Stimulated activated CD4-positive, alpha-beta T cell treated with anti-CD3 and anti-CD28 coated beads, Interleukin-1b, Interleukin-23, amount 100 ng/mL, for 4 hours (primary cell): Measurements from ENCODE around the gene MBNL3.

Experiments used
- DNase-seq, 2 donors: peaks; one replicate each; pipeline ENCODE4 v3.0.0-alpha.2; 2020; ENCODE audit warnings: low read depth in 2 of 2

MBNL3 gene

GRCh38 chrX:132414404-132414803 is 74.4 kb downstream of the MBNL3 start:
- no peak for DNase-seq

GRCh38 chrX:132413459-132413858 is 75.4 kb downstream of the MBNL3 start:
- no peak for DNase-seq

DNA sequence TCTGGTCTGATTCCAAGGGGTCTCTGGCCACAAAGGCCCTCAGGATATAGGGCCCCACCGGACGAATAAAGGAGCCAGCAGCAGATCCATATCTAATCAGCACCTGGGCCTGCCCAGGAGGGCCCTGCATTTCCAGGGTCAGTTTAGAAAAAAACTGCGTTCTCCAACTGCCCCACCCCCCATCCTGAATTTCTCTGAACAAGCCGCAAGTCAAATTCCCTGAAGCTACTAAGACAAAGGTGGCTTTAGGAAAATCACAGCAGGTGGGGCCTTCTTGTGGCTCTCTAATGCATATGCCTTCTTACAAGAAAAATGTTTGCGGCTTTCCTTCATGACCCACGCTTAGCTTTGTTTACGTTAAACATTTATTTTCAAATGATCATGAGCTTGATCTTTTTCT is 76.6 kb downstream of the MBNL3 start:
- DNase-seq: no peak

DNA sequence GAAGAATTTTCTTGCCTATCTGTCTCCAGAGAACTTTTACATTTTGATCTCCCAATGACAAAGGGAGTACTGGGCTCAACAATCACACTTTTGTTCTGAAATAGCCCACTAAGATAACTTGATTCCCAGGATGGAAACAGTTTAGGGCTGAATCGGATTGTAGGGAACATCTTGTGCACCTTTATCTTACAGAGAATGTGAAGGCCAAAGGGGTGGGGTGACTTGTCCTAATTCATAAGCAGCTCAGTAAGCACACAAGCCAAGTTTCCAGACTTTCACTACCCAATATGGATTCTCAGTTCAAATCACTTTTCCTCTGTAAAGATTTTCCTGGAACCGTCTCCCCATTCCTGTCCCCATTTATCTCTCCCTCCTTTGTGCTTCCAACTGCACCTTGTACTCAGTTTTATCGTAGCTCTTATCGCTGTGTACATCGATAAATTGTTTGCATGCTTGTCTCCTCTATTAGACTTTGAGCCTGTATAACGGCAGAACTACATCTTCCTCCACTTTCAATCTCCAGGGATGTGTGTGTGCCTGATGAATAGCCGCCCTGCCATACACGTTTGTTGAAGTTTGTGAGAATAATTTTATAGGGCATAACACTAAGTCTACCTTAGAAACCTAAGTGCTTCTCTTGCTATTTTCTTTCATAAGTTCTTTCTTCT is 77.4 kb downstream of the MBNL3 start:
- no peak for DNase-seq

DNA sequence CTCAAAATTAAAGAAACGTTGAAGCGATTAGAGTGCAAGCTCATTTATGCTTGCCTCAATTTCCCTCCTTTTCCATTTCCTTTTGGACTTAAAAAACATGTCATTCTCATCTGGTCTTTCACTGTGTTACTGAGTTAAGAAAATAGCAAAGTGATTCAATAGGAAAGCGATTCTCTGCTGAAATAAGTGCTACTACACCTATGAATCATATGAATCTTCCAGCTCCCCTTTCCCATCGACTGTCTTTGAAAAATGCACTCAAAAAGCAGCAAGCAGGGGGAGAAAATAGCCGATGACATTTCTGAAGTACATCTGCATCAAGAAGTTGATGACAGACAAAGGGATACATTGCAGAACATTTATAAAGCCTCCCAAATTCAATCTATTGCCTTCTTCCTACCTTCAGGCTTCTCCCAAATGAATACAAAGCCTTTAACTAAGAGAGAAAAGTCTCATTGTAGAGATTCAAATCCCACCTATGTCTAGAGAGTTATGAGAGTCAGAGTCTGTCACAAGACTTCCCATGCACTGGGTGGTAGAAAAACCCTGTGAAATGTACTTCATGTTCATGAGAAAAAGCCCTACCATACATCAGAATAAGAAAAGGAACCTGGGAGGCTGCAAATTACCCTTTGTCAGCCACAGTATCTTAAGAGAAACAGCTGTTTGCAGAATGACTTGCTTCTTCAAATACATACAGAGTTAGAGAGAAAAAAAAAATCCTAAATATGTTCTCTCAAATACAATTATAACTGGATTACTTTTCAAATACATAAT is 78.9 kb downstream of the MBNL3 start:
- DNase-seq: no peak

DNA sequence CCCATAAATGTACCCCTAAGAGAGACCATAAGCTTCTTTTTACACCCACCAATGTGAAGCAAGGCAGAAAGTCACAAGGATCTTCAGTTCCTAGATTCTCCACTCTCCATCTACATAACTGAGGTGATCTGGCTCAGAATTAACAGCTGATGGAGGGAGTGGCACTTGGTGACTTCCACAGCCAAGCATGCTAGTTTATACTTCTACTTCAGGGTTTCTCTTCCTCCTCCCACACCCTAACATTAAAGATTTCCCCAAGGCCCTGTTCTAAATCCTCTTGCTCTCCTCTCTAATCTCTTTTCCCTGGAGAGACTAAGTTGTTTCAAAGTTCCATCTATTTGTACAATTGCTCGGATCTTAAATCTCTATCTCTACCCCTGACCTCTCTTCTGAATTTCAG is 81.1 kb downstream of the MBNL3 start:
- no peak for DNase-seq

- no peak for DNase-seq
Observed at GRCh38 chrX:132406106-132406505, 82.7 kb downstream of the MBNL3 start.

DNA sequence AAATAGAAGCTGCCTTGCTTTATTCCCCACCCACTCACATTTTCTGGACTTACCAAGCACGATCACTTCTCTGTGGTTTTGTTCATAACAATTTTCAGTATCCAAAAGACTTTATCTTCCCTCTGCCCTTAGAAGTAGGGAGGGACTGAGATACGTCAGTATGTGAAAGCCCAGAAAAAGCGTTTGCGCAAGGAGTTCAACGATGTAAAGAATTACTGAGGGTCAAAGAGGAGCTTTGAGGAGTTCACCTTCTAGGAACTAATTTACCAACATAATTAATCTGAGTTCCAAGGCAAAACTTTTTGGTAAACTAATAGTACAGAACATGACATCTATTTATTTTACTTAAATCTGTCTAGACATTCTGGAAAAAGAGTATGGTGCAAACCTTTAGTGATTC is 84.6 kb downstream of the MBNL3 start:
- no peak for DNase-seq

DNA sequence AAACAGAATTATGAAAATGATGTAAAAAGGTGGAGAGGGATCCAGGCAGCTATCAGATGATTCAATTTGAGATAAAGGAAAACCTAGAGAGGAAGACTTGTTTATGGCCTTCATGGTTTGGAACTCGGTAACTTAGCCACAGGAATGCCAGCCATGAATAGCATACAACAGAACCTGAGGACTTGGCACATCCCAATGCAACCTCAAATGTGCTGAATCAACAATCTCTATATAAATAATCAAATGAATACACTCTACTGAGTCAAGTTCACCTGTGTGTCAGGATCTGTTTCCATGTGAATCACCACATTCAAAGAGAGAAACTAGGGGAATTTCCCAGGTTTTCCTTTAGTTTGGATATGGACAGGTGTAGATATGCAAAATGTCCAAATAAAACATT is 86.9 kb downstream of the MBNL3 start:
- DNase-seq: no peak

DNA sequence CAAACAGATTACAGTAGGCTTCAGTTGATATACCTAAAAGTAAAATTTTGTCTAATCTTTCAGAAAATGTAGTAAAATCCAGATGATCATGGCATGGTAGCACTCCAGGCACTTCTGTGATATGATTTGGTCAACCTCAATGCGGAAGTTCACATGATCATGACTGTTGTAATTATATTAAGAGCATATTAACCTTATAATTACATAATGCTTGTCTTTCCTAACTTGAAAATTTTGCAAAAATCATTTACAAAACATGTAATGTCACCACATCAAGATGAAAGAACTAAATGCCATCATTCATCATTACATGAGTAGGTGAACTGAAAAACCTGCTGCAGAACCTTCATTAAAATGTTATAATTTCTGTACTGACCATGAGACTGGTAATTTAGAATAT is 88.1 kb downstream of the MBNL3 start:
- no peak for DNase-seq

GRCh38 chrX:132395645-132396044 is 93.2 kb downstream of the MBNL3 start:
- no peak for DNase-seq

DNA sequence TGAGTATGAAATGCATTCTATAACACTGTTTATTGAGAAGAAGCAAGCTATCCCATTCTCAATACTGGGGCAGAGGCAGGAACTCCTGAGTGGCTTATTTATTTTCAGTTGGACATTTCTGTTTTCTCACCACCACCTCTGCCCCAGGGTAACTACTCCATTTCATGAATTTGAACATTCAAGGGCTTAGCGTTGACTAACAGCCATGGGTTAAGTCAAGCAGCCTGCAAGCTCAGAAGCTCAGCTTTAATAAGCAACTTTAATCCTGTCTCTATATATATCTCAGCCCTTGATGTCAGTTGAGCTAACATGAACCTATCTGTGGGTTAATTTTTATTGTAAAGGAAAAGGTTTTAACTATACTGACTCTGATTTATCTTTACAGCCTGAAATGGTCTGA is 93.8 kb downstream of the MBNL3 start:
- DNase-seq: no peak

GRCh38 chrX:132394591-132394990 is 94.2 kb downstream of the MBNL3 start:
- DNase-seq: no peak

GRCh38 chrX:132393992-132394391 is 94.8 kb downstream of the MBNL3 start:
- no peak for DNase-seq

DNA sequence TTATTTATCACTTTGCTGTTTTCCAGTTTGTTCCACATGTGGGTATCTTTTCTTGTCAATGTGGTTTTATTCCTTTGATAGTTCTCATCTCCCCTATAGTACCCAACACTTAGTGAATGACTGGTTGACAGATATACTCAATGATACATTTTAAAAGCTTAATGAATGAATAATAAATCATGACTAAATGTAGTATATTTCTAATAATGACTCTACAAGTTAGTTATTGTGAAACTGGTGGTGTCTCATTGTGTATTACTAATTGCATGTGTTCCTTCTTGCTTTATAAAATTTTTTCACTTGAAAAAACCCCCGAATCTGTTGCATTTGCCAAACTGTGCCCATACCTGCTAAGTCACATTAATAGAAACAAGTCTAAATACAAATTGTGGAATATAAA is 95.4 kb downstream of the MBNL3 start:
- no peak for DNase-seq

- no peak for DNase-seq
Observed at GRCh38 chrX:132393085-132393484, 95.8 kb downstream of the MBNL3 start.

DNA sequence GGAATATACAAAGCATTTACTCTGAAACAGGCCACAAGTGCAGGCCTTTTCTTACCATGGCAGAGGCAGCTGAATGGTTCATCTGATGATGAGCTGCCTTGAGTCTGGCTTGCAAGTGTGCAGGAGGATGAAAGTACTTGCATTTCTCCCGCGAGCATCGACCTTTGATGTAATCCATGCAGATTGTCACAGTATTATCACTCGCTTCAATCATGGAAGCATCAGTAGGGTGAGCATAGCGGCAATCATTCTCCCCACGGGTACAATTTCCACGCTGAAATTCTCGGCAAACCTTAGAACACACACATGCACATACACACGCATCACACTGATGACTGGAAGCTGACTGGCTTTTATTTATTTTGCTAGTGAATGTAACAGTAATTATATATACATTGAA is 98.0 kb downstream of the MBNL3 start:
- no peak for DNase-seq

GRCh38 chrX:132389480-132389879 is 99.4 kb downstream of the MBNL3 start:
- no peak for DNase-seq

- no peak for DNase-seq
Observed at GRCh38 chrX:132388371-132388770, 100.5 kb downstream of the MBNL3 start.

- DNase-seq: no peak
Observed at GRCh38 chrX:132384301-132384700, 104.5 kb downstream of the MBNL3 start.

- DNase-seq: no peak
Observed at GRCh38 chrX:132382068-132382467, 106.8 kb downstream of the MBNL3 start.

DNA sequence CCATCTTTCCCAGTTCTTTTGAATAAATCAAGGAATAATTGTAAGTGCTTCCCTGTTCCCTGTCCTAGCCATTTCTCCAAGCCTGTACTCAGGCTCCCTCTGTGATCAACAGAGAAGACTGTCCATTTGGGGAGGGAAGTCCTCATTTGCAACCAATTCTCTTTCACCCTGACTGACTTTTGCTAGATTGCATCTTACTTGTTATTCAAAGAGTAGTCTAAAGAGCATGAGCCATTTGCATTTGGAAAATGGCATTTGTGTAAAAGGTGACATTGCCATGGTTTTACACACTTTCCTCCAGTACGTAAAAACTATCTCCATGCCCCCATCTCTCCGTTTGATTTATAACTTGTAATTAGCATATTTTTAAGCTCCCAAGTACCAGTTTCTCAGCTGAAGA is 110.6 kb downstream of the MBNL3 start:
- DNase-seq: no peak

DNA sequence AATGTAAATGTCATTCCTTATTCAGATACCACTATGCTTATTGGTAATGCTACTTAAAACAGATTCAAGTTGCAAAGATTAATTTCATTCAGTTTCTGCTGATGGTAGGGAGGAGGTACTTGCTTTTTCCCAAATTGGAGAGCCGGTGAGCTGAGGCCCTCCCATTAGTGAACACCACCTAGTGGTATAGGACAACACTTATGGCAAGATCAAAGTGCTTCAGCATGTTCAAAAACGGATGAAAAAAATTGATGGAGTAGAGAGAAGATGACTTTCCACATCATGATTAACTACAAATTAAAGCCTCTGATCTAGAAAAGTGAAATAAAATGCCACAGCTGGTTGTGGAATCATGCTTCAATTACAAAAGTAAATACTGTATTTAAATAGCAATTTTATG is 112.9 kb downstream of the MBNL3 start:
- DNase-seq: no peak

DNA sequence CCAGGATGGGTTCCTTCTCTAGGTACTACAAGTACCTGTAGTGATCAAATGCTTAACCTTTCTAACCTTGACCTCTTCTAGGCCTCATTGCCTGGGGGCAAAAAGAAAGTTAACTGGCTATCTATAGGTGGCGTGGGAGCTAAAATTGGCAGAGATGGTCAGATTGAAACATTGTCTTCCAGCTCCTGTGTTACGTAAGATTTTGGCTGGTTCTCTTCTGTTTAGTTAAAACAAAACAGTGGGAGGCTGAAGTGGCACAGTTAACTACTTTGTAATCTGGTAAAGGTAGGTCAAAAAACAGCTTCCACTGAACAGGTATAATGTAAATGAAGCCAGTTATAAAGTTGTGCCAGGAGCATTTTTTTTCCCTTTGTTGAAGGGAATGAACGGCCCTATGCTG is 115.2 kb downstream of the MBNL3 start:
- DNase-seq: no peak
